NCI-H524 treated with DMSO at 0.1 percent for 48 hours (cell line): ENCODE measurements around the gene CIB1.

Experiments used
- DNase-seq: peaks from one replicate; lab custom pipeline; 2025; lab: John Stamatoyannopoulos, UW

The CIB1 gene

DNA sequence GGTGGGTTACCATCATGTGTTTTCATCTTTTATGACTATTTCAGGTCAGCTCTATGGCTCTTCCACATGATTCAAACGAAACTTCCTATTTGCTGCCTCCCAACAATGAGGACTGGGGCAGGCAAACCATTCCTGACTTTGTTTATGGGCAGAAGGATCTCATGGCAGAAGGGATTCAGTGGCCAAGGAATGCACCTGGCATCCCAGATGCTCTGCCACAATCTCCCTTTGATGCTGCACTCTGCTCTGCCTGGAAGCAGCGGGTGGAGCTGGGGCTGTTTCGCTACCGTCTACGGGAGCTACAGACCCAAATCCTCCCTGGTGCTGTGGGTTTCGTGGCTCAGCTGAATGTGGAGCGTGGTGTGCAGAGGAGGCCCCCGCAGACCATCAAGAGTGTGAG lies 7.1 kb upstream of the CIB1 start:
- DNase-seq, result no peak

DNA sequence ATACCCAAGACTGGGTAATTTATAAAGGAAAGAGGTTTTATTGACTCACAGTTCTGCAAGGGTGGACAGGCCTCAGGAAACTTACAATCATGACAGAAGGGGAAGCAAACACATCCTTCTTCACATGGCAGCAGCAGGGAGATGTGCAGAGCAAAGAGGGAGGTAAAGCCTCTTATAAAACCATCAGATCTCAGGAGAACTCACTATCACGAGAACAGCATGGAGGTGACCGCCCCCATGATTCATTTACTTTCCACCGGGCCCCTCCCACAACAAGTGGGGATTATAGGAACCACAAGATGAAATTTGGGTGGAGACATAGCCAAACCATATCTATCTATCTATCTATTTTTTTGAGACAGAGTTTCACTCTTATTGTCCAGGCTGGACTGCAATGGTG lies 5.6 kb upstream of the CIB1 start:
- no peak for DNase-seq

- no peak for DNase-seq
Observed at GRCh38 chr15:90234096-90234988, 601 bp upstream of the CIB1 start, which contains the start of gene GDPGP1. TSS of gene GDPGP1 (plus strand) at chr15:90234209. CDS start at chr15:90240909, 6,700 bp downstream.

GRCh38 chr15:90232941-90233386 lies 777 bp downstream of the CIB1 start:
- no peak for DNase-seq

- DNase-seq, result no peak
Observed at GRCh38 chr15:90232196-90232595, 1.5 kb downstream of the CIB1 start.

GRCh38 chr15:90231028-90232017 lies 2.4 kb downstream of the CIB1 start:
- DNase-seq, result no peak

GRCh38 chr15:90230610-90231009 lies 3.1 kb downstream of the CIB1 start:
- DNase-seq, result no peak

DNA sequence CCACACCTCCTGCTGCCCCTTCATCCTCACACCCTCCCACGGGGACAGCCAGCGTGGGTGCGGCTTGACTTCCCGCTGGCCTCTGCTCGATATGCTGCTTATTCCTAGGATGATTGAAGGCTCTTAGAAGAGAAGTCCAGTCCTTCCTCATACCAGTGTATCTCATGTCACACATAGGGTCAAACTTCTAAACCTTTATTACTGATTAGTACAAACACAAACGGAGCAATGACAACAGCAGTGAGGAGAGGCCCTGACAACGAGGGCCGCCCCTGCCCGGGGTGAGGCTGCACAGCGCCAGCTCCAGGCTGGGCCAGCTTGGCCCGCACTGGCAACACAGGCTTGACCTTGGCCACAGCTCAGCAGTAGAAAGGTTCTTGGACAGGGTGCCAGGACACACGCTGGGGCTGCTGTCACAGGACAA lies 3.7 kb downstream of the CIB1 start:
- DNase-seq, result no peak

DNA sequence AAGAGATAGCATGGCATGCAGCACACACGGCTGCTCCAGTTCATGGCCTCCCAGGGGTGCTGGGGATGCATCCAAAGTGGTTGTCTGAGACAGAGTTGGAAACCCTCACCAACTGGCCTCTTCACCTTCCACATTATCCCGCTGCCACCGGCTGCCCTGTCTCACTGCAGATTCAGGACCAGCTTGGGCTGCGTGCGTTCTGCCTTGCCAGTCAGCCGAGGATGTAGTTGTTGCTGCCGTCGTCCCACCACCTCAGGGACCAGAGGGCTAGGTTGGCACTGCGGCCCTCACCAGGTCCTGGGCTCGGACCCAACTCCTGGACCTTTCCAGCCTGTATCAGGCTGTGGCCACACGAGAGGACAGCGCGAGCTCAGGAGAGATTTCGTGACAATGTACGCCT lies 4.8 kb downstream of the CIB1 start:
- DNase-seq, result no peak

GRCh38 chr15:90227816-90228772 lies 5.6 kb downstream of the CIB1 start:
- DNase-seq, result no peak

- no peak for DNase-seq
Observed at GRCh38 chr15:90227336-90227735, 6.4 kb downstream of the CIB1 start.

DNA sequence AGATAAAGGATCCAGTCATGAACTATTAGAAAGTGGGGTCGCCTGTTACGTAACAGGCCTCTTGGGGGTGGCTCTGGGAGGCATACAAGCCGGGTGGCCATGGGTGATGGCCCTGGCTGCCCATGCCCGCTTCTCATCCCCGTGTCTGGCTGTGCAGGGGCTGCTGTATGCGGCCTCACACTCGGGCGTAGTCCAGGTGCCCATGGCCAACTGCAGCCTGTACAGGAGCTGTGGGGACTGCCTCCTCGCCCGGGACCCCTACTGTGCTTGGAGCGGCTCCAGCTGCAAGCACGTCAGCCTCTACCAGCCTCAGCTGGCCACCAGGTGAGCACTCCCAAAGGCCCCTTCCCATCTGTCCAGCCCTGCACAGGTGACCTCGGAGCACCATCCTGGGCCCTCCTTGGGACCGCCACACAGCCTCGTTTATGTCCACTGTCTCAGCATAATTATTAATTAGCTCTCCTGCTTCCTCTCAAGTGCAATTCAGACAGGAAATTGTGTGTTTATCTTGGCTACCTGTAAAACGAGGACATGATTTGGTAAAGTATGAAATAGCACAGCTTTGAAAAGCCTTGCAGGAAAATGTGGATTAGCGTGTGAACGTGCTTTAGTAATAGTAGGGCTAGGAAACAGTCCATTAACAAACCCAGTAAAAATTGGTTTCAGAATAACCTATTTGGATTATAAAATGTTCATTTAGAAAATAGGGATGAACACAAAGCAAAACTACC lies 8.1 kb downstream of the CIB1 start:
- DNase-seq, result no peak

GRCh38 chr15:90225047-90225446 lies 8.7 kb downstream of the CIB1 start:
- DNase-seq, result no peak

- no peak for DNase-seq
Observed at GRCh38 chr15:90223441-90224165, 10.1 kb downstream of the CIB1 start.

GRCh38 chr15:90222547-90222946 lies 11.2 kb downstream of the CIB1 start:
- no peak for DNase-seq

DNA sequence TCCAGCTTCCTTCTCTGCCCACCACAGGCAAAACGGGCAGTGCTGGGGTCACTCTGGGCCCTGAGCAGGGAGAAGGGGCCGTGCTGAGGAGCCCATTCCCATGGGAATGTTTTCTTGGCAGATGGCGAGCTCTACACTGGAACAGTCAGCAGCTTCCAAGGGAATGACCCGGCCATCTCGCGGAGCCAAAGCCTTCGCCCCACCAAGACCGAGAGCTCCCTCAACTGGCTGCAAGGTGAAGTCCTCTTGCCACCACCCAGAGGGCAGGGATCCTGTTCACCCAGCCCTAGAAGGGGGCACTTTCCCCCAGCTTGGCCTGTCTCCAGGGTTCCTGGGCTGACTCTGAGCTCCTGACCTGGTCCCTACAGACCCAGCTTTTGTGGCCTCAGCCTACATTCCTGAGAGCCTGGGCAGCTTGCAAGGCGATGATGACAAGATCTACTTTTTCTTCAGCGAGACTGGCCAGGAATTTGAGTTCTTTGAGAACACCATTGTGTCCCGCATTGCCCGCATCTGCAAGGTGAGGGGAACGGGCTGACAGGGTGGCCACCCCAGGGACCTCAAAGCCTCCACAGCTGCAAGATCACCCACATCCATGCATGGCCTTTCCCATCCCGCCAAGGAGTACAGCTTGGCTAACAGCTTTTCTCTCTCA lies 12.4 kb downstream of the CIB1 start:
- DNase-seq, result peak; percentile 60

DNA sequence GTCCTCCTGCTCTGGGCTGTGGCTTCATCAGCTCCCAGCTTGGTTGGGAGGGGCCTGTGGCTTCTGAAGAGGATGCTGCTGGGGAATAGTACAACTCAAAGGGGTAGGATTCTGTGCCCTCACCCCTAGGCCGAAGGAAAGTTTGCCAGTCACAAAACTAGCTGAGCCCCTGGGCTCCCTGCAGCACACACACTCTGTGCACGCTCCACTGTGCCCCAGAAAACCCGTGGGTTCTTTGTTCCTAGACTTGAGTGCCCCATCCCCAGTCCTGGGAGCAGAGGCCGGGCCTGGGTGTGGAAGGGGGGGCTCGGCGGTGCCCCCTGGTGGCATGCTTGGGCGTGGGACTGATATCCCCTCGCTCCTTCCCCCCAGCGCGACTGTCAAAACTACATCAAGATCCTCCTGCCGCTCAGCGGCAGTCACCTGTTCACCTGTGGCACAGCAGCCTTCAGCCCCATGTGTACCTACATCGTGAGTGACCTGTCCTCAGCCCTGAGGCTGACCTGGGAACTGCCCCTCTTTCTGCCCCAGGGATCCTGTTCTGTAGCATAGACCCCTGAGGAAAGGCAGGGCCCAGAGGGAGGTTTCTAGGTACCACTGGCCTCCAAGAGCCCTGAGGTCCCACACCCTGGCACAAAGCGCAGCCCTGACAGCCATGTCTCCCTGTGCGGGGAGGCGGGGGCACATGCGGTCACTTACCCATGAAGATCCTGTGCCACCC lies 14.2 kb downstream of the CIB1 start:
- no peak for DNase-seq

- DNase-seq, result no peak
Observed at GRCh38 chr15:90217671-90218394, 15.9 kb downstream of the CIB1 start.
